ENCODE results near the gene TMSB4X. TPM values are rescaled to one million over a fixed set of nuclear protein-coding genes. Genes with fewer than 3 reads are reported as not detected.

TMSB4X gene
- total RNA-seq, 1 donor from 2014 or later = 2,616 TPM

- no peak for DNase-seq (ENCODE audit: low read depth)
Observed at GRCh38 chrX:13024986-13025385, 50.1 kb downstream of the TMSB4X start.

Other genes with a start within 250 kb of the TMSB4X start
- gene PRPS2, start 183.7 kb upstream of the TMSB4X start, total RNA-seq = 36.7 and 62.7 TPM in 2 replicates
- gene TLR7, start 108.0 kb upstream of the TMSB4X start, total RNA-seq = not detected in 2 replicates
- not detected in 2 replicates for gene TLR8, start 68.5 kb upstream of the TMSB4X start, total RNA-seq
- gene FAM9C, start 69.5 kb downstream of the TMSB4X start, total RNA-seq = not detected in 2 replicates

All from renal cortical epithelial cell (primary cell).